H1 (cell line): ENCODE measurements around the gene MIER2. TPM values are rescaled to one million over a fixed set of nuclear protein-coding genes. Genes with fewer than 3 reads are reported as not detected.

ENCODE experiments used
- CTCF ChIA-PET: fragments of 300-600 bp; sonication (Branson Sonifier 250); formaldehyde crosslinking; loops from one replicate; lab custom pipeline; 2021; ENCODE audit not compliant: partially characterized antibody; lab: Charles Lee
- POLR2A ChIA-PET: fragments of 300-600 bp; sonication (Branson Sonifier 250); formaldehyde crosslinking; loops from one replicate; lab custom pipeline; 2021; ENCODE audit warnings: inconsistent platforms; ENCODE audit not compliant: partially characterized antibody; lab: Charles Lee
- DNase-seq, 2 experiments: peaks; one replicate each; pipeline versions ENCODE4 v3.0.0 to v3.0.0-alpha.2; 2010 to 2022; ENCODE audit warnings: low spot score in 2 of 2, low read depth in 1 of 2, mixed read lengths in 1 of 2
- FAIRE-seq: peaks from 2 replicates; lab custom pipeline; 2011; peaks lifted over from hg19 to GRCh38; lab: Jason Lieb, UNC
- H2AFZ ChIP-seq: 2 replicates; pipeline ENCODE4 v1.8.1; 2012; ENCODE audit warnings: low read length, inconsistent platforms
- H2AK5ac ChIP-seq: 2 replicates; pipeline ENCODE4 v1.6.1; 2013; ENCODE audit warnings: low read depth, low read length
- H2BK120ac ChIP-seq: replicated peaks from 2 replicates; pipeline ENCODE3; 2013; ENCODE audit warnings: low read depth, low read length, inconsistent platforms
- H2BK12ac ChIP-seq: 2 replicates; pipeline ENCODE4 v1.6.1; 2013; ENCODE audit warnings: low read depth, low read length
- H2BK15ac ChIP-seq: 2 replicates; pipeline ENCODE4 v1.6.1; 2013; ENCODE audit warnings: low read length
- H2BK20ac ChIP-seq: 2 replicates; pipeline ENCODE4 v1.6.1; 2013; ENCODE audit warnings: low read length
- H2BK5ac ChIP-seq: 2 replicates; pipeline ENCODE4 v1.6.1; 2013; ENCODE audit warnings: low read depth, low read length
- H3K14ac ChIP-seq: 2 replicates; pipeline ENCODE4 v1.6.1; 2013; ENCODE audit warnings: inconsistent platforms; ENCODE audit not compliant: insufficient read length
- H3K18ac ChIP-seq: 2 replicates; pipeline ENCODE4 v1.6.1; 2013; ENCODE audit warnings: low read length; ENCODE audit errors: extremely low read depth
- H3K23ac ChIP-seq: 2 replicates; pipeline ENCODE4 v1.6.1; 2013; ENCODE audit warnings: inconsistent platforms; ENCODE audit not compliant: insufficient read length
- H3K23me2 ChIP-seq: 2 replicates; pipeline ENCODE4 v1.6.1; 2013; ENCODE audit warnings: low read depth, low read length
- H3K27ac ChIP-seq: 2 replicates; pipeline ENCODE4 v1.6.1; 2011; ENCODE audit warnings: low read depth, low read length, inconsistent platforms
- H3K27me3 ChIP-seq, 4 experiments: replicated peaks in 1 of 4; 1 replicate in 1 of 4; 2 replicates in 3 of 4; pipeline versions ENCODE4 v1.6.1 to v1.8.1; 2011 to 2013; ENCODE audit warnings: low read length in 3 of 4, mild to moderate bottlenecking in 3 of 4, inconsistent platforms in 2 of 4, mixed read lengths in 2 of 4, moderate library complexity in 1 of 4; ENCODE audit not compliant: control insufficient read depth in 3 of 4, insufficient read depth in 3 of 4; ENCODE audit errors: extremely low read depth in 1 of 4
- H3K36me3 ChIP-seq, 4 experiments: 2 replicates each; pipeline versions ENCODE4 v1.6.1 to v1.8.1; 2011 to 2013; ENCODE audit warnings: mild to moderate bottlenecking in 4 of 4, low read length in 3 of 4, moderate library complexity in 2 of 4, control low read depth in 1 of 4, inconsistent platforms in 1 of 4; ENCODE audit not compliant: insufficient read depth in 4 of 4, control insufficient read depth in 2 of 4
- H3K4ac ChIP-seq: replicated peaks from 2 replicates; pipeline ENCODE3; 2013; ENCODE audit warnings: low read length, low read depth, mixed read lengths, inconsistent platforms; ENCODE audit not compliant: insufficient read length
- H3K4me1 ChIP-seq, 4 experiments: replicated peaks in 1 of 4; 1 replicate in 1 of 4; 2 replicates in 3 of 4; pipeline versions ENCODE4 v1.6.1 to v1.8.1; 2011 to 2013; ENCODE audit warnings: low read length in 3 of 4, inconsistent platforms in 2 of 4, mixed read lengths in 1 of 4; ENCODE audit not compliant: insufficient read depth in 4 of 4, control insufficient read depth in 3 of 4
- H3K4me2 ChIP-seq, 2 experiments: 2 replicates each; pipeline versions ENCODE4 v1.6.1 to v1.8.1; 2011 to 2013; ENCODE audit warnings: low read depth in 2 of 2, low read length in 2 of 2, control low read depth in 1 of 2, inconsistent platforms in 1 of 2, mild to moderate bottlenecking in 1 of 2; ENCODE audit not compliant: insufficient read depth in 1 of 2
- H3K4me3 ChIP-seq, 4 experiments: fragments of 200-600, 300-600 bp in 1 of 4; sonication (generic), shearing (Covaris generic), sonication (Bioruptor Twin) in 1 of 4; 2 replicates each; pipeline versions ENCODE4 v1.5.1 to v1.8.1; 2011 to 2016; ENCODE audit warnings: low read length in 4 of 4, low read depth in 3 of 4, control low read depth in 2 of 4, inconsistent platforms in 2 of 4, mild to moderate bottlenecking in 2 of 4, mixed read lengths in 1 of 4, moderate library complexity in 1 of 4; ENCODE audit not compliant: insufficient read depth in 2 of 4; ENCODE audit errors: extremely low read depth in 1 of 4
- H3K56ac ChIP-seq: replicated peaks from 2 replicates; pipeline ENCODE3; 2013; ENCODE audit warnings: low read depth, mild to moderate bottlenecking, mixed read lengths, low read length, inconsistent platforms; ENCODE audit not compliant: insufficient read length
- H3K79me1 ChIP-seq: 2 replicates; pipeline ENCODE4 v1.6.1; 2013; ENCODE audit warnings: low read depth, low read length, control low read depth
- H3K79me2 ChIP-seq, 2 experiments: 2 replicates each; pipeline versions ENCODE4 v1.6.1 to v1.8.1; 2012 to 2013; ENCODE audit warnings: low read length in 2 of 2, mild to moderate bottlenecking in 2 of 2, inconsistent platforms in 1 of 2; ENCODE audit not compliant: insufficient read depth in 2 of 2, control insufficient read depth in 1 of 2
- H3K9ac ChIP-seq, 4 experiments: replicated peaks in 1 of 4; 1 replicate in 1 of 4; 2 replicates in 3 of 4; pipeline versions ENCODE4 v1.6.1 to v1.8.1; 2011 to 2013; ENCODE audit warnings: low read depth in 3 of 4, low read length in 3 of 4, control low read depth in 2 of 4, mild to moderate bottlenecking in 2 of 4, moderate library complexity in 2 of 4, inconsistent platforms in 1 of 4; ENCODE audit errors: extremely low read depth in 1 of 4
- H3K9me3 ChIP-seq, 2 experiments: 2 replicates each; pipeline versions ENCODE4 v1.6.1 to v1.8.1; 2012 to 2013; ENCODE audit warnings: mild to moderate bottlenecking in 2 of 2, moderate library complexity in 2 of 2, control low read depth in 1 of 2, inconsistent platforms in 1 of 2, low read depth in 1 of 2, low read length in 1 of 2, mixed read lengths in 1 of 2; ENCODE audit not compliant: insufficient read depth in 2 of 2
- H4K20me1 ChIP-seq, 2 experiments: replicated peaks in 1 of 2; 2 replicates each; pipeline versions ENCODE3 to v1.8.1; 2011 to 2013; ENCODE audit warnings: inconsistent platforms in 2 of 2, low read length in 2 of 2, mild to moderate bottlenecking in 1 of 2; ENCODE audit not compliant: insufficient read depth in 2 of 2, control insufficient read depth in 1 of 2
- H4K5ac ChIP-seq: 2 replicates; pipeline ENCODE4 v1.6.1; 2013; ENCODE audit warnings: low read length, low read depth, mixed read lengths, inconsistent platforms; ENCODE audit not compliant: insufficient read length
- H4K8ac ChIP-seq: 2 replicates; pipeline ENCODE4 v1.8.0; 2013; ENCODE audit warnings: mild to moderate bottlenecking, moderate library complexity, low read length, inconsistent platforms; ENCODE audit not compliant: insufficient read depth; ENCODE audit errors: extremely low read depth
- H4K91ac ChIP-seq: replicated peaks from 2 replicates; pipeline ENCODE3; 2013; ENCODE audit warnings: low read length, mixed read lengths, inconsistent platforms; ENCODE audit not compliant: insufficient read length
- CHD2 ChIP-seq: IDR thresholded peaks from 2 replicates; pipeline ENCODE4 v1.6.1; 2012; ENCODE audit warnings: low read length, improper control_type of control experiment
- HDAC6 ChIP-seq: IDR thresholded peaks from one replicate; pipeline ENCODE4 v1.7.1; 2012; ENCODE audit warnings: low read depth, mild to moderate bottlenecking, inconsistent platforms, low read length, moderate library complexity
- NANOG ChIP-seq: IDR thresholded peaks from 2 replicates; pipeline ENCODE4 v1.6.1; 2011; ENCODE audit warnings: low read length, low read depth, mild to moderate bottlenecking, inconsistent platforms; ENCODE audit not compliant: insufficient read depth, poor library complexity, severe bottlenecking
- ZNF274 ChIP-seq: IDR thresholded peaks from 2 replicates; pipeline ENCODE4 v1.7.0; 2012; ENCODE audit warnings: low read length, borderline replicate concordance; ENCODE audit errors: extremely low read depth
- WGBS, 2 experiments: shearing (Covaris generic) in 1 of 2; methylation state at CpG; one replicate each; pipeline versions ENCODE4 v1.1.6 to v1.1.7; 2013 to 2015; ENCODE audit warnings: low lambda C conversion rate in 2 of 2, mixed read lengths in 2 of 2, inconsistent platforms in 1 of 2, low coverage in 1 of 2, missing lambda C conversion rate in 1 of 2; ENCODE audit not compliant: insufficient replicate concordance in 2 of 2, insufficient coverage in 1 of 2, insufficient read length in 1 of 2; ENCODE audit errors: extremely low coverage in 1 of 2, missing lambda C conversion rate in 1 of 2; 5-methylcytosine and 5-hydroxymethylcytosine counted together
- polyA plus RNA-seq, 7 experiments: library from polyadenylated mRNA; depleted of rRNA in 3 of 7; stranded (reverse) in 5 of 7; unstranded in 2 of 7; fragments of >200 nt in 5 of 7; fragments of 200-250 nt in 2 of 7; gene quantifications; 1 replicate in 5 of 7; 2 replicates in 1 of 7; 4 replicates in 1 of 7; pipeline versions ENCODE4 v1.2.1 to v1.2.3, GENCODE V29; 2011 to 2013; ENCODE audit warnings: missing spikeins in 2 of 7, mixed read lengths in 2 of 7
- total RNA-seq: library from RNA; stranded (reverse); fragmentation: NEBNext Ultra II Directional; extraction: Animal tissue kit (Norgen Biotek cat#: 25700); gene quantifications from 2 replicates; pipeline ENCODE4 v1.2.1, GENCODE V29; 2021

MIER2 gene
- total and polyA plus RNA-seq, 2 of the 8 experiments (the other 6 are each of a cell fraction or from before 2014, with no cell fraction given), result 30.3 to 48.3 TPM

DNA sequence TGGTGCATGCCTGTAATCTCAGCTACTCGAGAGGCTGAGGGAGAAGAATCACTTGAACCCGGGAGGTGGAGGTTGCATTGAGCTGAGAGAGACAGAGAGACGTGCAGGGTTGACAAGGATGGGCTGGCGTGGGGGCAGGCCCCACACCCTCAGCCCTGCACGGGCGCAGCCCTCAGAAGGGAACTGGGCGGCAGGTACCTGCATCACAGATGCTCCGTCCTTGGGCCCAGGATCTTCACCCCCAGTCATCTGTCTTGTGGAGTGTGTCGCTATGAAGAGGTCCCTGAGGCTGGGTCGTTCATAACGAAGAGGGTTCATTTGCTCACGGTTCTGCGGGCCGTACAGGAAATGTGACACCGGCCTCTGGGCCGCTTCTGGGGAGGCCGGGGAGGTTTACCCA is 44.1 kb upstream of the MIER2 start:
- Histone ChIP-seq H3K79me2 (no peaks in the 10 kb centered on the region), H3K27me3 (no peaks in the 10 kb centered on the region), H2BK15ac (no peak overlapping the region), H3K9ac (no peak overlapping the region), H2BK20ac (no peak overlapping the region), H3K14ac (no peak overlapping the region), H3K56ac (no peak overlapping the region), H2BK5ac (peak overlapping the region; percentile 35; the same call in 1 of the 2 replicates), H3K27ac (no peak overlapping the region), H3K4me2 (no peak overlapping the region), H3K4me3 (no peak overlapping the region), H3K9me3 (peaks cover 2 to 8% of the 10 kb centered on the region in 2 experiments; a peak in 2 of 4 replicates), H3K18ac (no peak overlapping the region), H2BK120ac (no peak overlapping the region), H4K20me1 (peaks cover 0 to 3% of the 10 kb centered on the region in 2 experiments), H4K91ac (peak overlapping the region; percentile 80), H3K23ac (no peak overlapping the region), H4K8ac (no peak overlapping the region), H4K5ac (no peak overlapping the region), H2AK5ac (no peak overlapping the region)
- WGBS, 2 experiments, result 84% methylated on average over 17 of the region's 17 CpGs; no CpG with 5 or more reads in 1 of the 2 experiments
- FAIRE-seq, result no peak
- CTCF ChIA-PET, result interaction anchor here (0.7 to 2.4 kb wide), 11 partner anchors 8 to 122 kb away, joined by 3 to 6 read pairs (median 5); partner anchors contain the start of gene C2CD4C
- TF ChIP-seq HDAC6 (no peak), CHD2 (no peak), NANOG (no peak), ZNF274 (no peak)
- TF ChIP-seq, all 59 proteins: peak for 0
- peaks cover 0 to 19% (median 8%) of the 10 kb centered on the region in 4 experiments; a peak in 5 of 7 replicates for H3K4me1 ChIP-seq
- H2AFZ ChIP-seq, result no peak overlapping the region
- POLR2A ChIA-PET, result interaction anchor here (0.8 to 1.6 kb wide), 4 partner anchors 10 to 47 kb away, joined by 3 to 5 read pairs (median 3); no protein-coding TSS in a partner anchor
- H2BK12ac ChIP-seq, result 0 out of 2 replicates have a peak overlapping the region, but pooled peaks have one; percentile 9
- no peaks in the 10 kb centered on the region for H3K79me1 ChIP-seq
- peaks cover 4% of the 10 kb centered on the region for H3K23me2 ChIP-seq
- DNase-seq, result no peak
- no peaks in the 10 kb centered on the region for H3K36me3 ChIP-seq
- H3K4ac ChIP-seq, result no peak overlapping the region
